Thoracic aorta (tissue), 2 donors: ENCODE results near the gene TMCO2. TPM values are rescaled to one million over a fixed set of nuclear protein-coding genes. Genes with fewer than 3 reads are reported as not detected.
A peak's percentile ranks its signal among the peaks of the same experiment; 100 is the strongest.

Source experiments
- ATAC-seq: fragments of 150-250 bp; one replicate; pipeline ENCODE4 v1.8.0; 2017; ENCODE audit warnings: low read depth; ENCODE audit not compliant: insufficient number of reproducible peaks, low FRiP score
- DNase-seq: peaks from one replicate; pipeline ENCODE4 v3.0.0-alpha.2; 2020; ENCODE audit warnings: low spot score
- H3K27ac ChIP-seq, 2 donors: fragments of 200-600 bp; sonication (generic); 1 replicate in 1 of 2; 2 replicates in 1 of 2; pipeline ENCODE4 v1.5.1; 2016; ENCODE audit warnings: mild to moderate bottlenecking in 2 of 2, moderate library complexity in 2 of 2
- H3K27me3 ChIP-seq: fragments of 200-600 bp; sonication (generic); replicated peaks from 2 replicates; pipeline ENCODE4 v1.6.0; 2016; ENCODE audit warnings: mild to moderate bottlenecking; ENCODE audit not compliant: insufficient read depth
- H3K36me3 ChIP-seq: fragments of 200-600 bp; sonication (generic); one replicate; pipeline ENCODE4 v1.5.1; 2016
- H3K4me1 ChIP-seq, 2 donors: fragments of 200-600 bp; sonication (generic); 1 replicate in 1 of 2; 2 replicates in 1 of 2; pipeline versions ENCODE4 v1.5.1 to v1.6.0; 2016; ENCODE audit warnings: low read depth in 2 of 2, mild to moderate bottlenecking in 1 of 2; ENCODE audit not compliant: control insufficient read depth in 1 of 2
- H3K4me3 ChIP-seq: fragments of 200-600 bp; sonication (generic); 2 replicates; pipeline ENCODE4 v1.5.1; 2016; ENCODE audit warnings: mild to moderate bottlenecking
- H3K9me3 ChIP-seq: fragments of 200-600 bp; sonication (generic); 2 replicates; pipeline ENCODE4 v1.5.1; 2016
- total RNA-seq, 2 donors: library from RNA; depleted of rRNA; stranded (reverse); fragments of >200 nt; gene quantifications; one replicate each; pipeline versions ENCODE4 v1.1.0 to v1.2.3, GENCODE V29; 2016
- TF ChIP-seq, protein P1 (sequence below): fragments of 200-600 bp; sonication (generic); IDR thresholded peaks from one replicate; pipeline ENCODE4 v1.5.1; 2019; ENCODE audit warnings: antibody characterized with exemption

Gene TMCO2
- total RNA-seq, 2 donors from 2014 or later: not detected

DNA sequence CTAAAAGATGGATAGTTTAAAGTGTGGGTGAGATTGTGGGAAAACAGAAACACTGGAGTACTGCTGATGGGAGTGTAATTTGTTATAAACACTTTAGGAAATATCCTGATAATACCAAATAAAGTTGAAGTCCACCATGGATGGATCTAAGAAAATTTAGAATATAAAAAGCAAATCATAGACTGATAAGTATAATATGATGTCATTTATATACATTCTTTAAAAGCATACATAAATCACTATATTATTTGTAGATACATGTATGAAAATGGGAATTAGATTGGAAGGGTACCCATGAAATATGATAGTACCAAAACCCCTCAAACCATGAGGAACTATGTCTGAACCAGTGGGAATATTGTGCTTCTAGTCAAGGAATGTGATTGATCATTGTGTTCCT, 18.2 kb downstream of the TMCO2 start:
- H3K27me3 ChIP-seq: no peaks in the 10 kb centered on the region
- H3K9me3 ChIP-seq: no peaks in the 10 kb centered on the region
- ATAC-seq (no peak), DNase-seq (no peak)
- H3K4me1 ChIP-seq: peaks cover 44 to 92% of the 10 kb centered on the region in 2 donors
- TF ChIP-seq, protein P1, sequence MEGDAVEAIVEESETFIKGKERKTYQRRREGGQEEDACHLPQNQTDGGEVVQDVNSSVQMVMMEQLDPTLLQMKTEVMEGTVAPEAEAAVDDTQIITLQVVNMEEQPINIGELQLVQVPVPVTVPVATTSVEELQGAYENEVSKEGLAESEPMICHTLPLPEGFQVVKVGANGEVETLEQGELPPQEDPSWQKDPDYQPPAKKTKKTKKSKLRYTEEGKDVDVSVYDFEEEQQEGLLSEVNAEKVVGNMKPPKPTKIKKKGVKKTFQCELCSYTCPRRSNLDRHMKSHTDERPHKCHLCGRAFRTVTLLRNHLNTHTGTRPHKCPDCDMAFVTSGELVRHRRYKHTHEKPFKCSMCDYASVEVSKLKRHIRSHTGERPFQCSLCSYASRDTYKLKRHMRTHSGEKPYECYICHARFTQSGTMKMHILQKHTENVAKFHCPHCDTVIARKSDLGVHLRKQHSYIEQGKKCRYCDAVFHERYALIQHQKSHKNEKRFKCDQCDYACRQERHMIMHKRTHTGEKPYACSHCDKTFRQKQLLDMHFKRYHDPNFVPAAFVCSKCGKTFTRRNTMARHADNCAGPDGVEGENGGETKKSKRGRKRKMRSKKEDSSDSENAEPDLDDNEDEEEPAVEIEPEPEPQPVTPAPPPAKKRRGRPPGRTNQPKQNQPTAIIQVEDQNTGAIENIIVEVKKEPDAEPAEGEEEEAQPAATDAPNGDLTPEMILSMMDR: no peak
- H3K27ac ChIP-seq: peak overlapping the region; percentile 86 to 94
- peaks cover 25% of the 10 kb centered on the region for H3K36me3 ChIP-seq
- no peak overlapping the region for H3K4me3 ChIP-seq

DNA sequence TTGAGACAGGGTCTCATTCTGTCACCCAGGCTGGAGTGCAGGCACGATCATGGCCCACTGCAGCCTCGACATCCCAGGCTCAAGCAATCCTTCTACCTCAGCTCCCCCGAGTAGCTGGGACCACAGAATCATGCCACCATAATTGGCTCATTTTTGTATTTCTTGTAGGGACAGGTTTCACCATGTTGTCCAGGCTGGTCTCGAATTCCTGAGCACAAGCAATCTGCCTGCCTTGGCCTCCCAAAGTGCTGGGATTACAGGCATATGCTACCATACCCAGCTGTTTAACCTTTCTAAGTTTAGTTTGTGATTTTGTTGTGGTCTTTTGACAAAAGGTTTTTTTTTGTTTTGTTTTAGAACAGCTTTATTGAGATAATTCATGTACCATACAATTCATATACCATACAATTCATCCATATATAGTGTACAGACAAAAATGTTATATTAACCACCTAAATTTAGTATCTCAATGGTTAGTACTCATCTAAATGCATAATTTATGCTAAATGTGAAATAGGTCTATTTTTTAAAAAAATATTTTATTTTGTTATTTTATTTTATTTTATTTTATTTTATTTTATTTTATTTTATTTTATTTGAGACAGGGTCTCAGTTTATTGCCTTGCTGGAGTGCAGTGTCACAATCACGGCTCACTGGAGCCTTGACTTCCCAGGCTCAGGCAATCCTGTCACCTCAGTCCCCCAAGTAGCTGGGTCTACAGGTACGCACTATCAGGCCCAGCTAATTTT, 19.2 kb downstream of the TMCO2 start:
- H3K4me3 ChIP-seq: no peak overlapping the region
- H3K36me3 ChIP-seq: peaks cover 25% of the 10 kb centered on the region
- peak overlapping the region; percentile 86 to 94 for H3K27ac ChIP-seq
- H3K27me3 ChIP-seq: no peaks in the 10 kb centered on the region
- no peak for DNase-seq
- H3K4me1 ChIP-seq: peaks cover 36 to 86% of the 10 kb centered on the region in 2 donors
- TF ChIP-seq, protein P1: no peak
- no peak for ATAC-seq
- no peaks in the 10 kb centered on the region for H3K9me3 ChIP-seq

DNA sequence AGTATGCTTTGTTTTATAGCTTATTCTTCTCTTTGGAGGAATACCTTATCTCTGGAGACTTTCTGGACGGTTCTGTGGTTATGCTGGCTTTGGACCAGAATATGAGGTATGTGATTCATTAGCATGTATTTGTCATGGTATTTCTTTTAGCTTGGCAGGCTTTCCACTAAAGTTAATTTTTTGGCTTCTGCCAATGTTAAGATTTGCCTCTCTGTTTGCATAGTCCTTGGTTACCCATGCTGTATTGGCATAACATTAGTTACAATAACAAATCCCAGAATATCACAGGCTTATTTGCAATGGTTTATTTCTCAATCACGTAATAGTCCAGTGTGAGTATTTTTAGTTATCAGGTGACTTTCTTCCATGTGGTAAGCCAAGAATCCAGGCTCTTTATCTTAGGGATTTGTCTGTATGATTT, 20.0 kb downstream of the TMCO2 start:
- Histone ChIP-seq H3K4me1 (peaks cover 28 to 78% of the 10 kb centered on the region in 2 donors), H3K27ac (peak overlapping the region; percentile 86 to 94), H3K36me3 (peaks cover 25% of the 10 kb centered on the region), H3K4me3 (peak overlapping the region; percentile 22), H3K9me3 (no peaks in the 10 kb centered on the region), H3K27me3 (no peaks in the 10 kb centered on the region)
- TF ChIP-seq, protein P1: no peak
- DNase-seq: no peak
- peak; percentile 73 for ATAC-seq

DNA sequence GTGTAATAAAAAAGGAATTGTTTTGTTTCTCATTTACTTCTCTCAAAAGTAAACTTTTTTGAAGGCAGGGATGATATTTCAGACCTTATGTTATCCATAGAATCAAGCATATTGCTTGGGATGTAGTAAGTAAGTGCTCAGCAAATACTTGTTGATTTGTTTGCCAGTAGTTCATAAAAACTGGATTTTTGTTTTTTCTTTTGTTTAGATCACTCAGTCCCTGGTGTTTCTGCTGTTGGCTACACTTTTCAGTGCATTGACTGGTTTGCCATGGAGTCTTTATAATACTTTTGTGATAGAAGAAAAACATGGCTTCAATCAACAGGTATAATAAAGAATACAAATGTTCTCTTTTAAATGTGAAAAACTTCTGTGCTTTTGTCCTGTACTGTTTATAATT, 20.5 kb downstream of the TMCO2 start:
- Histone ChIP-seq H3K4me1 (peaks cover 24 to 73% of the 10 kb centered on the region in 2 donors), H3K27me3 (no peaks in the 10 kb centered on the region), H3K36me3 (peaks cover 25% of the 10 kb centered on the region), H3K9me3 (no peaks in the 10 kb centered on the region), H3K27ac (peak overlapping the region; percentile 84 to 94), H3K4me3 (peak overlapping the region; percentile 22)
- ATAC-seq (no peak), DNase-seq (no peak)
- TF ChIP-seq, protein P1: no peak

DNA sequence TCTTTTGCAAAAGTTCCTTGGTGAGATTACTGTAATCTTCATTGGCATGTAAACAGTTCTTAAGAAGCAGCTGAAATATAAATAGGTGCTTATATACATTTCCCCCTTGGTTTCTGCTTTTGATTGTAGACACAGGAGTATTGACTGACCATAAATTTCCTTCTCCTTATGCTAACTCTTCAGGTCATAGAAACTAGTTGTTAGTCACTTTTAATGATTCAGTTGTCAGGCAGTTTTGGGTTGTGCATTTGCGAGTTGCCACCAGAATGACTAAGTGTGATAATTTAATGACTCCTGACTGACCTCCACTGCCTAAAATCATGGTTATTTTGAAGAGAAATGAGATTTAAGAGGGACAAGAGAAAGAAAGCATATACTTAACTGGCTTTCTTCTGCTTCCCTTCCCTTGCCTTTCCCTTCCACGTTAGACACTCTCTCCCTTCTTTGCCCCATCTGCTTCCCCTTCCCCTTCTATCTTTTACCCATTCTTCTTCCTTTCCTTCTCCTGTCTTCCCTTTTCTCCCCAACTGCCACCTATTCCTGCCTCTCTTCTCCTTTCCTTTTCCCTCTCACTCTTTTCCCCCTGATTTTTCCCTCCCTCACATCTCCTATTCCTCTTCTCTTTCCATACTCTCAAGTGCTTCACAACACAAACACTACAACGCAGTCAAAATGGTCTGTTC, 22.6 kb downstream of the TMCO2 start:
- TF ChIP-seq, protein P1: no peak
- peaks cover 18 to 52% of the 10 kb centered on the region in 2 donors for H3K4me1 ChIP-seq
- no peak for DNase-seq

More for the DNA sequence above, 22.6 kb downstream of the TMCO2 start:
- Histone ChIP-seq H3K27ac (peak overlapping the region; percentile 42 to 50), H3K27me3 (no peaks in the 10 kb centered on the region), H3K36me3 (peaks cover 25% of the 10 kb centered on the region), H3K9me3 (no peaks in the 10 kb centered on the region), H3K4me3 (no peak overlapping the region)
- ATAC-seq: no peak
